Measurements from ENCODE around the gene DPYSL5.

DNA sequence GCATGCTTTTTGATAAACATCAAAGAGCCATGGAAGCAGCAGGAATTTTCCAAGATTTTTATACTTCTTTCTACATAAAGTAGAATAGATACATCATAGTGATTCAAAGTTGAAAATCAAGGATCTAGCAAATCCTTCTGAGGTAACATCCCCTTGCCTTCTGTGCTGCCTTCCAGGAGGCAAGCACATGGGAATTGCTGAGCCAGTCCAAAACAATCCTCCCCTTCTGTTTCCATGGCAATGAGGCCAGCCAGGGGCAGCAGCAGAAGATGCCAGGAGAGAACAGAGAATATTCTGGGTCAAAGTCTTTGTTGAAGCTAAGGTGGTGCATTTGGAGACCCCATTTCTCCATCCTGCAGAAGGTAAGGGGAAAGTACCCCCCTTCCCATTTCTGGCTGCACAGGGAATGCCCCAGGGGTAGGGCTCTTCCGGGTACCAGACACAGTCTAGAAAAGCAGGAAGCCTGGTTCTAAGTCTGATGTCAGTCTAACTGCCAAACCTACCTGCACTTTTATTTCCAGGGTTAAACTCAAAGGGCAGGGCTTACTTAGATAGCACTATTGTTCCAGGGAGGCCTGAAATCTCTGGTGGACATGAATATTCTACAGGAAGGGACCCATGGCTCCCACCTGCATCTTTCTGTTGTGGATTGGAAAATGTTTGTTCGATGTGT, 40.0 kb upstream of the DPYSL5 start:
- TF ChIP-seq GATA3 (IDR thresholded peaks at IDR 0.05; ENCODE audit: low read depth, low read length) (no peak), GATA2 (IDR thresholded peaks at IDR 0.05; ENCODE audit: low read depth, low read length) (no peak)
